ENCODE data around the gene PFN3.

PFN3 gene

GRCh38 chr5:177437623-177438022, 37.2 kb upstream of the PFN3 start:
- DNase-seq = no peak

GRCh38 chr5:177435847-177436536, 35.5 kb upstream of the PFN3 start:
- DNase-seq = no peak

GRCh38 chr5:177434942-177435738, 34.7 kb upstream of the PFN3 start:
- no peak for DNase-seq

- no peak for DNase-seq
Measured at GRCh38 chr5:177434437-177434836, 34.0 kb upstream of the PFN3 start.

- DNase-seq = no peak
Measured at GRCh38 chr5:177433658-177434217, 33.3 kb upstream of the PFN3 start.

- DNase-seq = no peak
Measured at GRCh38 chr5:177432839-177433657, 32.6 kb upstream of the PFN3 start.

- DNase-seq = no peak
Measured at GRCh38 chr5:177432143-177432838, 31.8 kb upstream of the PFN3 start.

- no peak for DNase-seq
Measured at GRCh38 chr5:177431317-177432142, 31.1 kb upstream of the PFN3 start.

- no peak for DNase-seq
Measured at GRCh38 chr5:177430972-177431316, 30.5 kb upstream of the PFN3 start.

- DNase-seq = no peak
Measured at GRCh38 chr5:177430140-177430951, 29.9 kb upstream of the PFN3 start.

- no peak for DNase-seq
Measured at GRCh38 chr5:177429248-177430040, 29.0 kb upstream of the PFN3 start.

- no peak for DNase-seq
Measured at GRCh38 chr5:177428574-177429217, 28.2 kb upstream of the PFN3 start.

- no peak for DNase-seq
Measured at GRCh38 chr5:177427919-177428573, 27.6 kb upstream of the PFN3 start.

- DNase-seq = no peak
Measured at GRCh38 chr5:177427211-177427822, 26.9 kb upstream of the PFN3 start.

- peak; percentile 20 to 39 for DNase-seq
Measured at GRCh38 chr5:177426566-177427210, 26.2 kb upstream of the PFN3 start, which contains the start of gene GRK6. Gene GRK6 (plus strand): TSS chr5:177426676. CDS start chr5:177426846, 170 bp downstream.

- DNase-seq = peak; percentile 100
Measured at GRCh38 chr5:177425801-177426565, 25.5 kb upstream of the PFN3 start.
